ENCODE results near the gene SDC4. TPM values are rescaled to one million over a fixed set of nuclear protein-coding genes. Genes with fewer than 3 reads are reported as not detected.

Gene SDC4, protein sequence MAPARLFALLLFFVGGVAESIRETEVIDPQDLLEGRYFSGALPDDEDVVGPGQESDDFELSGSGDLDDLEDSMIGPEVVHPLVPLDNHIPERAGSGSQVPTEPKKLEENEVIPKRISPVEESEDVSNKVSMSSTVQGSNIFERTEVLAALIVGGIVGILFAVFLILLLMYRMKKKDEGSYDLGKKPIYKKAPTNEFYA
- polyA plus RNA-seq = 114 to 206 TPM (median 140 TPM) in 3 replicates
- polyA plus RNA-seq (2011; ENCODE audit: low read depth) = 28.2 TPM
- 68.5 and 78.5 TPM in 2 replicates for polyA plus RNA-seq (2011; cell fraction: cytosol; rRNA removed)
- polyA plus RNA-seq (2011; cell fraction: nucleus; rRNA removed) = 189 and 212 TPM in 2 replicates
- 187 and 229 TPM in 2 replicates for polyA plus RNA-seq (2012; ENCODE audit: low replicate concordance)
- 183 to 252 TPM (median 197 TPM) in 3 replicates for polyA minus RNA-seq
- 145 TPM for polyA minus RNA-seq (2011; cell fraction: cytosol; rRNA and poly(A)+ RNA removed)
- 171 and 233 TPM in 2 replicates for polyA minus RNA-seq (2011; cell fraction: nucleus; rRNA and poly(A)+ RNA removed)

DNA sequence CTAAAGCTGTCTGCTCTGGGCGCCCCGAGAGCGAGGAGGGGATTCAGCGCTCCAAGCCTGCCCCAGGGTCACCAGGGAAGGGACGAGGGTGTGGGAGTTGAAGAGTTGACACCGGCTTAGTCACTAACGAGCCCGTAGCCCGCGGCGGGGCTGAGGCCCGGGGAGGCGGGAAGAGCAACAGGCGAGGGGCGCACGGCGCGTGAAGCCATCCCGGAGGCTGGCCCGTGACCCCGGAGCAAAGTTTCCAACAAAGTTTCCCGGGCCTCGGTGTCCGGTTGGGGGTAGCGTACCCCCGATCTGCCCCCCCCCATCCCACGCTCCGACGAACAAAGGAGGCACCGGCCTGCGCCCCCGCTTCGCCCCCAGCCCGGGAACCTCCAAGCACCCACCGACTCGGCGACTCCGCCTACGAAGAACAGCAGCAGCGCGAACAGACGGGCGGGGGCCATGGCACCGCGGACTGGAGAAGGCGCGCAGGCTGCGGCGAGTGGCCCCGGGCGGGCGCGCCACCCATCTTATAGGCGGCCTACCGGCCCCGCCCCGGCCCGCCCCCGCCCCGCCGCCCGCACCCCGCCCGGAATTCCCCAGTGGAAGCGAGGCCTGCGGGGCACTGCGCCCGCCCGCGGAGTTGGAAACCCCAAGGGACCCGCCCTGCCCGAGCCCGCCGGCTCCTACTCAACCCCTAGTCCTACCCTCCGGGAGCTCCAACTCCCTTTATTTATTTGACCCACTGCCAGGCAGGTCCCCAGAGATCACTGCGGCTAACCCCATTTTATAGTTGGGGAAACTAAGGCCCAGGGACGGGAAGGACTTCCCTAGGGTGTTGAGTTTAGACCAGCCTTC lies at the start of gene SDC4:
TSS of gene SDC4 (minus strand) at position 489 of the 843 bp plus-strand sequence. CDS start at position 449, 40 bp downstream.
- Histone ChIP-seq H3K9me1 (ENCODE audit: control insufficient read depth, extremely low read depth, insufficient read depth, low read length) (peaks cover 2% of the 10 kb centered on the region), H3K27me3 (ENCODE audit: control insufficient read depth, extremely low read depth, insufficient read depth, low read length) (no peaks in the 10 kb centered on the region), H3K9me3 (ENCODE audit: control insufficient read depth, low read depth, low read length) (no peaks in the 10 kb centered on the region), H3K79me2 (ENCODE audit: control insufficient read depth, insufficient read depth, low read length) (peaks cover 50% of the 10 kb centered on the region), H3K27ac (ENCODE audit: control insufficient read depth, insufficient read depth, low read length) (peak within 1 kb of the TSS; percentile 98), H3K4me3 (ENCODE audit: control insufficient read depth in 2 of 3, extremely low read depth in 1 of 3, insufficient read depth in 2 of 3, low read depth in 1 of 3, low read length in 3 of 3) (peak within 1 kb of the TSS; percentile 92 to 100 (median 99)), H3K4me1 (ENCODE audit: control insufficient read depth, extremely low read depth, insufficient read depth, low read length) (peaks cover 44% of the 10 kb centered on the region), H4K20me1 (ENCODE audit: control insufficient read depth, extremely low read depth, insufficient read depth, low read length) (peaks cover 8% of the 10 kb centered on the region), H3K36me3 (ENCODE audit: control insufficient read depth in 2 of 2, extremely low read depth in 1 of 2, insufficient read depth in 2 of 2, low read length in 2 of 2) (peaks cover 3 to 15% of the 10 kb centered on the region in 2 experiments), H3K9ac (ENCODE audit: control insufficient read depth, extremely low read depth, insufficient read depth, low read length) (peak within 1 kb of the TSS; percentile 99), H3K4me2 (ENCODE audit: control insufficient read depth, extremely low read depth, insufficient read depth, low read depth, low read length) (peak within 1 kb of the TSS; percentile 77), H2AFZ (ENCODE audit: control insufficient read depth, low read length) (peak within 1 kb of the TSS; percentile 56)
- dilution Hi-C loops (cut with MboI; ENCODE audit: extremely low pct_ligation_motif_present, low sequenced_read_pairs) = no loop called here
- no peak for TF ChIP-seq EZH2 (IDR thresholded peaks at IDR 0.05; ENCODE audit: low read length)
- TF ChIP-seq, protein P1, sequence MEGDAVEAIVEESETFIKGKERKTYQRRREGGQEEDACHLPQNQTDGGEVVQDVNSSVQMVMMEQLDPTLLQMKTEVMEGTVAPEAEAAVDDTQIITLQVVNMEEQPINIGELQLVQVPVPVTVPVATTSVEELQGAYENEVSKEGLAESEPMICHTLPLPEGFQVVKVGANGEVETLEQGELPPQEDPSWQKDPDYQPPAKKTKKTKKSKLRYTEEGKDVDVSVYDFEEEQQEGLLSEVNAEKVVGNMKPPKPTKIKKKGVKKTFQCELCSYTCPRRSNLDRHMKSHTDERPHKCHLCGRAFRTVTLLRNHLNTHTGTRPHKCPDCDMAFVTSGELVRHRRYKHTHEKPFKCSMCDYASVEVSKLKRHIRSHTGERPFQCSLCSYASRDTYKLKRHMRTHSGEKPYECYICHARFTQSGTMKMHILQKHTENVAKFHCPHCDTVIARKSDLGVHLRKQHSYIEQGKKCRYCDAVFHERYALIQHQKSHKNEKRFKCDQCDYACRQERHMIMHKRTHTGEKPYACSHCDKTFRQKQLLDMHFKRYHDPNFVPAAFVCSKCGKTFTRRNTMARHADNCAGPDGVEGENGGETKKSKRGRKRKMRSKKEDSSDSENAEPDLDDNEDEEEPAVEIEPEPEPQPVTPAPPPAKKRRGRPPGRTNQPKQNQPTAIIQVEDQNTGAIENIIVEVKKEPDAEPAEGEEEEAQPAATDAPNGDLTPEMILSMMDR (optimal IDR thresholded peaks at IDR 0.05 in 1 of 3, IDR thresholded peaks at IDR 0.05 in 1 of 3, conservative IDR thresholded peaks at IDR 0.05 in 1 of 3; ENCODE audit: extremely low read depth in 1 of 3, insufficient read depth in 2 of 3, low read length in 3 of 3) = no peak
- DNase-seq (ENCODE audit: low read depth, low spot score) (no peak), FAIRE-seq (no peak)

DNA sequence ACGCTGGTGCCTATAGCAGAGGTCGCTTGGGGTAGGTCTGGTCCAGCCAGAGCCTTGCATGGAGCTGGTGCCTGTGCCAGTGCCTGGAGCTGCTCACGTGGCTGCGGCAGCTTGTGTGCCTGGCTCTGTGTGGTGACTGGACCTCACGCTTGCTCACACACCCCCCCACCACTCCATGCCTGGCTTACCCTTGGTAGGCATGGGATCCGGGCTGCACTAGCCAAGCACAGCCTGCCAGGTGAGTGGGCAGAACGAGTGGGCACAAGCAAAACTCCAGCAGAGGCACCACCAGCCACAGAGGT lies 46.8 kb upstream of the SDC4 start:
- no peaks in the 10 kb centered on the region for H3K9me1 ChIP-seq (ENCODE audit: control insufficient read depth, extremely low read depth, insufficient read depth, low read length)
- H3K36me3 ChIP-seq (ENCODE audit: control insufficient read depth in 2 of 2, extremely low read depth in 1 of 2, insufficient read depth in 2 of 2, low read length in 2 of 2) = no peaks in the 10 kb centered on the region
- TF ChIP-seq, protein P1 (optimal IDR thresholded peaks at IDR 0.05 in 1 of 3, IDR thresholded peaks at IDR 0.05 in 1 of 3, conservative IDR thresholded peaks at IDR 0.05 in 1 of 3; ENCODE audit: extremely low read depth in 1 of 3, insufficient read depth in 2 of 3, low read length in 3 of 3) = no peak
- TF ChIP-seq EZH2 (IDR thresholded peaks at IDR 0.05; ENCODE audit: low read length) = no peak
- H3K79me2 ChIP-seq (ENCODE audit: control insufficient read depth, insufficient read depth, low read length) = no peaks in the 10 kb centered on the region
- H3K4me3 ChIP-seq (ENCODE audit: control insufficient read depth in 2 of 3, extremely low read depth in 1 of 3, insufficient read depth in 2 of 3, low read depth in 1 of 3, low read length in 3 of 3) = no peak overlapping the region
- no peak for DNase-seq (ENCODE audit: low read depth, low spot score)
- no peaks in the 10 kb centered on the region for H4K20me1 ChIP-seq (ENCODE audit: control insufficient read depth, extremely low read depth, insufficient read depth, low read length)
- no peak overlapping the region for H3K27ac ChIP-seq (ENCODE audit: control insufficient read depth, insufficient read depth, low read length)
- no peak overlapping the region for H2AFZ ChIP-seq (ENCODE audit: control insufficient read depth, low read length)
- no peak overlapping the region for H3K4me2 ChIP-seq (ENCODE audit: control insufficient read depth, extremely low read depth, insufficient read depth, low read depth, low read length)
- H3K9me3 ChIP-seq (ENCODE audit: control insufficient read depth, low read depth, low read length) = no peaks in the 10 kb centered on the region
- no peaks in the 10 kb centered on the region for H3K27me3 ChIP-seq (ENCODE audit: control insufficient read depth, extremely low read depth, insufficient read depth, low read length)
- dilution Hi-C loops (cut with MboI; ENCODE audit: extremely low pct_ligation_motif_present, low sequenced_read_pairs) = no loop called here
- no peaks in the 10 kb centered on the region for H3K4me1 ChIP-seq (ENCODE audit: control insufficient read depth, extremely low read depth, insufficient read depth, low read length)
- H3K9ac ChIP-seq (ENCODE audit: control insufficient read depth, extremely low read depth, insufficient read depth, low read length) = no peak overlapping the region
- FAIRE-seq = no peak
